ENCODE data around the gene RAI1.

The RAI1 gene

GRCh38 chr17:17758941-17759563, 77.8 kb downstream of the RAI1 start:
- Histone ChIP-seq H3K9me3 (ENCODE audit: control insufficient read depth in 1 of 2, low read length in 2 of 2) (no peaks in the 10 kb centered on the region), H3K27me3 (ENCODE audit: control insufficient read depth in 1 of 2, insufficient read depth in 2 of 2, low read length in 2 of 2) (no peaks in the 10 kb centered on the region), H3K4me3 (ENCODE audit: low read depth in 1 of 2, low read length in 2 of 2) (no peak overlapping the region), H3K4me1 (ENCODE audit: control insufficient read depth in 1 of 2, insufficient read depth in 2 of 2, low read length in 2 of 2) (peaks cover 0 to 13% of the 10 kb centered on the region in 2 donors), H3K36me3 (ENCODE audit: control insufficient read depth in 1 of 2, insufficient read depth in 2 of 2, low read length in 2 of 2) (no peaks in the 10 kb centered on the region), H3K9ac (ENCODE audit: low read depth in 1 of 2, low read length in 2 of 2) (no peak overlapping the region), H3K27ac (ENCODE audit: low read depth, low read length) (no peak overlapping the region)

- Histone ChIP-seq H3K27me3 (ENCODE audit: control insufficient read depth in 1 of 2, insufficient read depth in 2 of 2, low read length in 2 of 2) (no peaks in the 10 kb centered on the region), H3K4me1 (ENCODE audit: control insufficient read depth in 1 of 2, insufficient read depth in 2 of 2, low read length in 2 of 2) (peaks cover 0 to 13% of the 10 kb centered on the region in 2 donors), H3K36me3 (ENCODE audit: control insufficient read depth in 1 of 2, insufficient read depth in 2 of 2, low read length in 2 of 2) (no peaks in the 10 kb centered on the region), H3K27ac (ENCODE audit: low read depth, low read length) (no peak overlapping the region), H3K9ac (ENCODE audit: low read depth in 1 of 2, low read length in 2 of 2) (no peak overlapping the region), H3K9me3 (ENCODE audit: control insufficient read depth in 1 of 2, low read length in 2 of 2) (no peaks in the 10 kb centered on the region), H3K4me3 (ENCODE audit: low read depth in 1 of 2, low read length in 2 of 2) (no peak overlapping the region)
Observed at GRCh38 chr17:17760350-17760749, 79.1 kb downstream of the RAI1 start.

- Histone ChIP-seq H3K9ac (ENCODE audit: low read depth in 1 of 2, low read length in 2 of 2) (no peak overlapping the region), H3K4me1 (ENCODE audit: control insufficient read depth in 1 of 2, insufficient read depth in 2 of 2, low read length in 2 of 2) (peaks cover 3 to 13% of the 10 kb centered on the region in 2 donors), H3K36me3 (ENCODE audit: control insufficient read depth in 1 of 2, insufficient read depth in 2 of 2, low read length in 2 of 2) (peaks cover 0 to 2% of the 10 kb centered on the region in 2 donors), H3K9me3 (ENCODE audit: control insufficient read depth in 1 of 2, low read length in 2 of 2) (no peaks in the 10 kb centered on the region), H3K27ac (ENCODE audit: low read depth, low read length) (no peak overlapping the region), H3K27me3 (ENCODE audit: control insufficient read depth in 1 of 2, insufficient read depth in 2 of 2, low read length in 2 of 2) (no peaks in the 10 kb centered on the region), H3K4me3 (ENCODE audit: low read depth in 1 of 2, low read length in 2 of 2) (no peak overlapping the region)
Observed at GRCh38 chr17:17760872-17761550, 79.8 kb downstream of the RAI1 start.

- no peak overlapping the region for H3K4me3 ChIP-seq (ENCODE audit: low read depth in 1 of 2, low read length in 2 of 2)
- H3K36me3 ChIP-seq (ENCODE audit: control insufficient read depth in 1 of 2, insufficient read depth in 2 of 2, low read length in 2 of 2): peaks cover 0 to 2% of the 10 kb centered on the region in 2 donors
- no peaks in the 10 kb centered on the region for H3K9me3 ChIP-seq (ENCODE audit: control insufficient read depth in 1 of 2, low read length in 2 of 2)
- H3K4me1 ChIP-seq (ENCODE audit: control insufficient read depth in 1 of 2, insufficient read depth in 2 of 2, low read length in 2 of 2): peaks cover 6 to 17% of the 10 kb centered on the region in 2 donors
- no peaks in the 10 kb centered on the region for H3K27me3 ChIP-seq (ENCODE audit: control insufficient read depth in 1 of 2, insufficient read depth in 2 of 2, low read length in 2 of 2)
- H3K9ac ChIP-seq (ENCODE audit: low read depth in 1 of 2, low read length in 2 of 2): no peak overlapping the region
- no peak overlapping the region for H3K27ac ChIP-seq (ENCODE audit: low read depth, low read length)
Observed at GRCh38 chr17:17761894-17762743, 80.9 kb downstream of the RAI1 start.

- Histone ChIP-seq H3K27me3 (ENCODE audit: control insufficient read depth in 1 of 2, insufficient read depth in 2 of 2, low read length in 2 of 2) (no peaks in the 10 kb centered on the region), H3K4me1 (ENCODE audit: control insufficient read depth in 1 of 2, insufficient read depth in 2 of 2, low read length in 2 of 2) (peaks cover 6 to 17% of the 10 kb centered on the region in 2 donors), H3K27ac (ENCODE audit: low read depth, low read length) (no peak overlapping the region), H3K9ac (ENCODE audit: low read depth in 1 of 2, low read length in 2 of 2) (no peak overlapping the region), H3K9me3 (ENCODE audit: control insufficient read depth in 1 of 2, low read length in 2 of 2) (no peaks in the 10 kb centered on the region), H3K4me3 (ENCODE audit: low read depth in 1 of 2, low read length in 2 of 2) (no peak overlapping the region), H3K36me3 (ENCODE audit: control insufficient read depth in 1 of 2, insufficient read depth in 2 of 2, low read length in 2 of 2) (peaks cover 0 to 2% of the 10 kb centered on the region in 2 donors)
Observed at GRCh38 chr17:17762744-17763105, 81.5 kb downstream of the RAI1 start.

- Histone ChIP-seq H3K9me3 (ENCODE audit: control insufficient read depth in 1 of 2, low read length in 2 of 2) (no peaks in the 10 kb centered on the region), H3K27ac (ENCODE audit: low read depth, low read length) (no peak overlapping the region), H3K9ac (ENCODE audit: low read depth in 1 of 2, low read length in 2 of 2) (no peak overlapping the region), H3K4me1 (ENCODE audit: control insufficient read depth in 1 of 2, insufficient read depth in 2 of 2, low read length in 2 of 2) (peaks cover 6 to 19% of the 10 kb centered on the region in 2 donors), H3K4me3 (ENCODE audit: low read depth in 1 of 2, low read length in 2 of 2) (no peak overlapping the region), H3K27me3 (ENCODE audit: control insufficient read depth in 1 of 2, insufficient read depth in 2 of 2, low read length in 2 of 2) (no peaks in the 10 kb centered on the region), H3K36me3 (ENCODE audit: control insufficient read depth in 1 of 2, insufficient read depth in 2 of 2, low read length in 2 of 2) (peaks cover 0 to 2% of the 10 kb centered on the region in 2 donors)
Observed at GRCh38 chr17:17763136-17763535, 81.9 kb downstream of the RAI1 start.

- H3K9ac ChIP-seq (ENCODE audit: low read depth in 1 of 2, low read length in 2 of 2): no peak overlapping the region
- peaks cover 0 to 2% of the 10 kb centered on the region in 2 donors for H3K36me3 ChIP-seq (ENCODE audit: control insufficient read depth in 1 of 2, insufficient read depth in 2 of 2, low read length in 2 of 2)
- no peaks in the 10 kb centered on the region for H3K9me3 ChIP-seq (ENCODE audit: control insufficient read depth in 1 of 2, low read length in 2 of 2)
- H3K27ac ChIP-seq (ENCODE audit: low read depth, low read length): no peak overlapping the region
- H3K4me1 ChIP-seq (ENCODE audit: control insufficient read depth in 1 of 2, insufficient read depth in 2 of 2, low read length in 2 of 2): peaks cover 6 to 19% of the 10 kb centered on the region in 2 donors
- no peak overlapping the region for H3K4me3 ChIP-seq (ENCODE audit: low read depth in 1 of 2, low read length in 2 of 2)
- no peaks in the 10 kb centered on the region for H3K27me3 ChIP-seq (ENCODE audit: control insufficient read depth in 1 of 2, insufficient read depth in 2 of 2, low read length in 2 of 2)
Observed at GRCh38 chr17:17763734-17764133, 82.5 kb downstream of the RAI1 start.

- Histone ChIP-seq H3K9ac (ENCODE audit: low read depth in 1 of 2, low read length in 2 of 2) (no peak overlapping the region), H3K27ac (ENCODE audit: low read depth, low read length) (no peak overlapping the region), H3K27me3 (ENCODE audit: control insufficient read depth in 1 of 2, insufficient read depth in 2 of 2, low read length in 2 of 2) (no peaks in the 10 kb centered on the region), H3K4me3 (ENCODE audit: low read depth in 1 of 2, low read length in 2 of 2) (no peak overlapping the region), H3K9me3 (ENCODE audit: control insufficient read depth in 1 of 2, low read length in 2 of 2) (no peaks in the 10 kb centered on the region), H3K36me3 (ENCODE audit: control insufficient read depth in 1 of 2, insufficient read depth in 2 of 2, low read length in 2 of 2) (peaks cover 0 to 2% of the 10 kb centered on the region in 2 donors), H3K4me1 (ENCODE audit: control insufficient read depth in 1 of 2, insufficient read depth in 2 of 2, low read length in 2 of 2) (peaks cover 6 to 16% of the 10 kb centered on the region in 2 donors)
Observed at GRCh38 chr17:17765359-17766076, 84.3 kb downstream of the RAI1 start.

GRCh38 chr17:17766077-17766743, 85.0 kb downstream of the RAI1 start:
- Histone ChIP-seq H3K4me1 (ENCODE audit: control insufficient read depth in 1 of 2, insufficient read depth in 2 of 2, low read length in 2 of 2) (peaks cover 6 to 16% of the 10 kb centered on the region in 2 donors), H3K9me3 (ENCODE audit: control insufficient read depth in 1 of 2, low read length in 2 of 2) (no peaks in the 10 kb centered on the region), H3K36me3 (ENCODE audit: control insufficient read depth in 1 of 2, insufficient read depth in 2 of 2, low read length in 2 of 2) (peaks cover 0 to 2% of the 10 kb centered on the region in 2 donors), H3K27me3 (ENCODE audit: control insufficient read depth in 1 of 2, insufficient read depth in 2 of 2, low read length in 2 of 2) (no peaks in the 10 kb centered on the region), H3K9ac (ENCODE audit: low read depth in 1 of 2, low read length in 2 of 2) (no peak overlapping the region), H3K27ac (ENCODE audit: low read depth, low read length) (no peak overlapping the region), H3K4me3 (ENCODE audit: low read depth in 1 of 2, low read length in 2 of 2) (no peak overlapping the region)

Measured in duodenal mucosa (tissue), 2 donors.